Measurements from ENCODE around the gene NID1.

Gene NID1

DNA sequence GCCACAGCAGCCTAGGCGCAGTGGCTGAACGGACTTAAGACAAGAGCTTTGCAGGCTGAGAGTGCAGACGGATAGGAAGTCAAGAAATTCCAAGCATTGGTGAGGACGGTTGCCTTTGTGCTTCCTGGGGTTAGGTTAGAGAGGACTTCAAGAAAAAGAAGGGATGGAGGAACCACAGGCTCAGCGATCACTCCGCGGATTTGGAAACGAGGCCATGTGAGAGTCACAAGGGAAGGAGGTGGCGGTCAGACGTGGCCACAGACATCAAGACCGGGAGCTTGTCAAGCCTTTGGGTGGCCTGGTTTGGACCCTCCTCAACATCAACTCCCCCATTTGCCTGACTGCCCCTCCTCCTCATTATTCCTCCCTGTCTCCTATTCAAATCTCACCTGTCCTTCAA is 62.3 kb downstream of the NID1 start:
- no peak for DNase-seq (ENCODE audit: extremely low spot score)
- ChIA-PET CTCF (interaction anchor here (1.9 kb wide), 1 partner anchor 31 kb away, joined by 4 read pairs; no protein-coding TSS in a partner anchor), POLR2A (no interaction called here)
- TF ChIP-seq, protein P1, sequence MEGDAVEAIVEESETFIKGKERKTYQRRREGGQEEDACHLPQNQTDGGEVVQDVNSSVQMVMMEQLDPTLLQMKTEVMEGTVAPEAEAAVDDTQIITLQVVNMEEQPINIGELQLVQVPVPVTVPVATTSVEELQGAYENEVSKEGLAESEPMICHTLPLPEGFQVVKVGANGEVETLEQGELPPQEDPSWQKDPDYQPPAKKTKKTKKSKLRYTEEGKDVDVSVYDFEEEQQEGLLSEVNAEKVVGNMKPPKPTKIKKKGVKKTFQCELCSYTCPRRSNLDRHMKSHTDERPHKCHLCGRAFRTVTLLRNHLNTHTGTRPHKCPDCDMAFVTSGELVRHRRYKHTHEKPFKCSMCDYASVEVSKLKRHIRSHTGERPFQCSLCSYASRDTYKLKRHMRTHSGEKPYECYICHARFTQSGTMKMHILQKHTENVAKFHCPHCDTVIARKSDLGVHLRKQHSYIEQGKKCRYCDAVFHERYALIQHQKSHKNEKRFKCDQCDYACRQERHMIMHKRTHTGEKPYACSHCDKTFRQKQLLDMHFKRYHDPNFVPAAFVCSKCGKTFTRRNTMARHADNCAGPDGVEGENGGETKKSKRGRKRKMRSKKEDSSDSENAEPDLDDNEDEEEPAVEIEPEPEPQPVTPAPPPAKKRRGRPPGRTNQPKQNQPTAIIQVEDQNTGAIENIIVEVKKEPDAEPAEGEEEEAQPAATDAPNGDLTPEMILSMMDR (IDR thresholded peaks at IDR 0.05; ENCODE audit: control extremely low read depth, extremely low read depth, low read depth, missing control alignments): no peak

GRCh38 chr1:236002025-236002390 is 62.9 kb downstream of the NID1 start:
- TF ChIP-seq, protein P1 (IDR thresholded peaks at IDR 0.05; ENCODE audit: control extremely low read depth, extremely low read depth, low read depth, missing control alignments): no peak
- CTCF ChIA-PET: interaction anchor here (0.8 to 1.9 kb wide), 3 partner anchors 12 to 30 kb away, joined by 3 to 4 read pairs (median 3); no protein-coding TSS in a partner anchor
- no peak for DNase-seq (ENCODE audit: extremely low spot score)
- POLR2A ChIA-PET: no interaction called here

- TF ChIP-seq, protein P1 (IDR thresholded peaks at IDR 0.05; ENCODE audit: control extremely low read depth, extremely low read depth, low read depth, missing control alignments): no peak
- DNase-seq (ENCODE audit: extremely low spot score): no peak
- ChIA-PET CTCF (no interaction called here), POLR2A (interaction anchor here (1.2 kb wide), 1 partner anchor 674 kb away, joined by 8 read pairs; no protein-coding TSS in a partner anchor)
Measured at GRCh38 chr1:236000781-236001180, 64.1 kb downstream of the NID1 start.

DNA sequence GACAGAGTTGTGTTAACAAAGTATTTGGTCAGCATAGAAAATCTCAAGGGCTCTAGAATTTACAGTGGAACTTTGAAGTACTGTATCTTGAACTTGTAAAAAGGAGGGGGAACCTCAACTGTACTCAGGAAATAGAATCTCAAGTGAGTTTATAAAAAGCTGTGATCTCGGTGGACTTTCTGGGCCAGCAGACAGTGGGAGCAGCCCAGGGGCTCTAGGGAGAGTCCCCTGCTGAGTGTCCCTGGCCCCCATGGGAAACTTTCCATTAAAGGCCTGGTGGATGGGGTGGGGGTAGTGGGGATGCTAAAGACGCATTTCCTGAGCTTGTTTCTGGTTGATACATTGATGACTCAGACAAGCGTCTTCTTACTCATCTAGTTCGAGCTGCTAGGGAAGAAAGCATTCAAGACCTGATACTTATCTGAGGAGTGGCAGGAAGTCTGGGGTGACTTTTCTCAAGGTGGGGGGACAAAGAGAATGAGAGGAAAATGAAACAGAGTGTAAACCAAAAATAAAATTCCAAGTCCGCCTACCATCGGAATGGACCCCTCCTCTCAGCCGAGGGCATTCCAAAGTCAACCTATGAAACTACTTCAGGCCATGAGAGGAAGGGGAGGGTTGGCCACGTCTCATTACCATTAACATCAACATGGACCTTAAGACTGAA is 65.5 kb downstream of the NID1 start:
- ChIA-PET CTCF (interaction anchor here (1.0 to 2.0 kb wide), 4 partner anchors 18 to 133 kb away, joined by 3 to 11 read pairs (median 4); partner anchors contain the start of genes LYST and NID1), POLR2A (interaction anchor here (0.8 kb wide), 1 partner anchor 53 kb away, joined by 3 read pairs; no protein-coding TSS in a partner anchor)
- peak; percentile 71 for DNase-seq (ENCODE audit: extremely low spot score)
- TF ChIP-seq, protein P1 (IDR thresholded peaks at IDR 0.05; ENCODE audit: control extremely low read depth, extremely low read depth, low read depth, missing control alignments): no peak

DNA sequence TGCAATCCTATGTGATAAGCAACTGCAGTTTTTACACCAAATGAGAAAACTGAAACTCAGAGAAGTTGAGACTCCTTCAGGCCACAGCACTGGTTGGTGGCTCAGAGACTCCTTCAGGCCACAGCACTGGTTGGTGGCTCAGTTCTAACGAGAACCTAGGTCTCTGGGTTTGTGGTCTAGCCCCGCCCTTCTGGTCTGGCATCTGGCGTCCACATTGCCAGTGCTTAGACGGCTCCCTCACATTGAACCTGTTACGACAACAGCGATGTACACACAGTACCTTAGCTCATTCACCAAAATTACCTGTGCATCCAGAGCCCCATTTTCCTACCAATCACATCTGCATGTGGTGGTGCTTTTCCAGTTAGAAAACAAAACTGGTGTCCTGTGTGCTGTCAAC is 66.1 kb downstream of the NID1 start:
- TF ChIP-seq, protein P1 (IDR thresholded peaks at IDR 0.05; ENCODE audit: control extremely low read depth, extremely low read depth, low read depth, missing control alignments): no peak
- POLR2A ChIA-PET: no interaction called here
- CTCF ChIA-PET: interaction anchor here (1.0 to 2.0 kb wide), 4 partner anchors 17 to 133 kb away, joined by 3 to 11 read pairs (median 4); partner anchors contain the start of genes LYST and NID1
- peak; percentile 39 for DNase-seq (ENCODE audit: extremely low spot score)

DNA sequence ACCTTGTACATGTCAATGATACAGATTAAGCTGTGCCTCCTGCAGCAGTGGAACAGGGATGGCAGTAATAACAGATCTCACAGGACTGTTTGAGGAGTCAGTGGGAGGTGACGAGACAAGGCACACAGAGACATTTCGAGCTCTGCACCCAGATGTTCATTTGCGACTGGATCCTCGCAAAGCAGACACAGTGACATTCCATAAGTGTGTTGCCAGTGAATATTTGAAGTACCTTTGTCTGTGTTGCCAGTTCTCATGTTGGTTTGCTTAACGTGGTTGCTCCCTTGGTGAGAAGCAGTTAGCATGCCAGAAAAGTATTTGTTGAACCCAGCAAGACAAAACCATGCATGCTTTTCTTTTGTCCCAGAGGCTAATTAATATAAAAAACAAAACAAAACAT is 67.0 kb downstream of the NID1 start:
- TF ChIP-seq, protein P1 (IDR thresholded peaks at IDR 0.05; ENCODE audit: control extremely low read depth, extremely low read depth, low read depth, missing control alignments): no peak
- ChIA-PET POLR2A (no interaction called here), CTCF (interaction anchor here (4.3 kb wide), 1 partner anchor 26 kb away, joined by 16 read pairs; no protein-coding TSS in a partner anchor)
- DNase-seq (ENCODE audit: extremely low spot score): no peak

All from GM10248 (cell line).